Measurements from ENCODE around the gene HDAC11. TPM values are rescaled to one million over a fixed set of nuclear protein-coding genes. Genes with fewer than 3 reads are reported as not detected.

Gene HDAC11
- total RNA-seq, 1 experiment from 2014 or later, result 7.0 TPM

GRCh38 chr3:13474776-13475303, 5.3 kb upstream of the HDAC11 start:
- Histone ChIP-seq H3K4me1 (ENCODE audit: insufficient read depth, low read length) (peaks cover 7% of the 10 kb centered on the region; the same call in 1 of the 2 replicates), H3K79me1 (ENCODE audit: insufficient read depth, low read depth, low read length, poor library complexity, severe bottlenecking) (no peaks in the 10 kb centered on the region), H3K9me3 (ENCODE audit: control insufficient read depth, low read depth, low read length) (no peaks in the 10 kb centered on the region), H3K27me3 (ENCODE audit: insufficient read depth, low read length) (no peaks in the 10 kb centered on the region; the same call in 1 of the 2 replicates), H2BK120ac (ENCODE audit: low read depth, low read length, poor library complexity, severe bottlenecking) (no peak overlapping the region), H3K23ac (ENCODE audit: insufficient read length, low read depth, low read length) (no peak overlapping the region), H3K14ac (ENCODE audit: insufficient read depth, low read length) (no peak overlapping the region), H3K9ac (ENCODE audit: extremely low read depth, insufficient read length, low read length) (no peak overlapping the region), H2BK15ac (ENCODE audit: low read depth, low read length) (no peak overlapping the region), H3K56ac (ENCODE audit: insufficient read length, low read depth, low read length) (no peak overlapping the region), H2BK5ac (ENCODE audit: insufficient read length, low read length) (no peak overlapping the region), H3K4ac (ENCODE audit: low read depth, low read length) (no peak overlapping the region), H4K20me1 (ENCODE audit: control insufficient read depth, insufficient read depth, insufficient read length) (no peaks in the 10 kb centered on the region), H4K8ac (replicated peaks; ENCODE audit: insufficient read length, low read depth, low read length) (no peak overlapping the region), H3K23me2 (ENCODE audit: insufficient read length, low read depth, low read length, poor library complexity, severe bottlenecking) (peaks cover 3% of the 10 kb centered on the region), H3K18ac (ENCODE audit: insufficient read length, low read depth, low read length) (no peak overlapping the region), H3K4me2 (ENCODE audit: insufficient read depth, insufficient read length, low read length) (no peak overlapping the region), H4K91ac (ENCODE audit: insufficient read length, low read depth, low read length) (no peak overlapping the region), H2AK5ac (ENCODE audit: insufficient read length, low read length) (no peak overlapping the region), H2BK12ac (ENCODE audit: insufficient read length, low read depth, low read length) (no peak overlapping the region), H4K5ac (ENCODE audit: insufficient read length, low read depth, low read length) (no peak overlapping the region), H2AFZ (ENCODE audit: low read length) (no peak overlapping the region), H3T11ph (ENCODE audit: low read length) (no peak overlapping the region), H2BK20ac (ENCODE audit: low read depth, low read length, poor library complexity, severe bottlenecking) (no peak overlapping the region), H3K79me2 (ENCODE audit: insufficient read depth, low read length) (no peaks in the 10 kb centered on the region), H3K27ac (ENCODE audit: insufficient read length, low read depth, low read length) (no peak overlapping the region)
- no CpG with 5 or more reads among the region's 10 CpGs for WGBS (ENCODE audit: extremely low coverage, insufficient read length, low lambda C conversion rate)
- no peaks in the 10 kb centered on the region; a peak in 1 of 5 replicates for H3K9me3 Mint-ChIP-seq
- H3K27me3 Mint-ChIP-seq (ENCODE audit: low read depth), result peaks cover 65% of the 10 kb centered on the region
- no peak overlapping the region for H3K4me3 Mint-ChIP-seq
- no peak overlapping the region for H3K27ac Mint-ChIP-seq
- H3K4me1 Mint-ChIP-seq, result peaks cover 26 to 42% of the 10 kb centered on the region in 2 experiments
- no peaks in the 10 kb centered on the region; a peak in 1 of 7 replicates for H3K36me3 Mint-ChIP-seq (ENCODE audit: insufficient read depth in 1 of 3, low read depth in 3 of 3)
- TF ChIP-seq CTCF (conservative IDR thresholded peaks at IDR 0.05), result no peak
- DNase-seq, result no peak

All from H9 (cell line).